Liver (tissue), 9 donors: Measurements from ENCODE around the gene ARL4D. TPM values are rescaled to one million over a fixed set of nuclear protein-coding genes. Genes with fewer than 3 reads are reported as not detected.

Experiments used
- DNase-seq: peaks from one replicate; pipeline ENCODE4 v3.0.0-alpha.2; 2017; ENCODE audit warnings: low spot score
- H3K27ac ChIP-seq, 2 donors: one replicate each; pipeline ENCODE4 v1.7.0; 2013; ENCODE audit warnings: inconsistent platforms in 2 of 2, low read length in 2 of 2, control low read depth in 1 of 2, low read depth in 1 of 2, mild to moderate bottlenecking in 1 of 2
- H3K27me3 ChIP-seq, 4 donors: one replicate each; pipeline versions ENCODE4 v1.6.1 to v1.7.0; 2013; ENCODE audit warnings: low read length in 3 of 4, inconsistent platforms in 1 of 4, mild to moderate bottlenecking in 1 of 4, moderate library complexity in 1 of 4; ENCODE audit not compliant: control insufficient read depth in 4 of 4, insufficient read depth in 4 of 4
- H3K36me3 ChIP-seq, 4 donors: one replicate each; pipeline versions ENCODE4 v1.6.1 to v1.7.0; 2013; ENCODE audit warnings: low read length in 3 of 4, mild to moderate bottlenecking in 3 of 4, low read depth in 1 of 4, moderate library complexity in 1 of 4; ENCODE audit not compliant: control insufficient read depth in 4 of 4, insufficient read depth in 3 of 4
- H3K4me1 ChIP-seq, 4 donors: one replicate each; pipeline versions ENCODE4 v1.6.1 to v1.7.0; 2013; ENCODE audit warnings: low read length in 3 of 4, mild to moderate bottlenecking in 3 of 4, moderate library complexity in 1 of 4; ENCODE audit not compliant: control insufficient read depth in 4 of 4, insufficient read depth in 4 of 4
- H3K4me3 ChIP-seq, 3 donors: one replicate each; pipeline versions ENCODE4 v1.6.1 to v1.7.0; 2013; ENCODE audit warnings: low read length in 3 of 3, control low read depth in 1 of 3, low read depth in 1 of 3, mild to moderate bottlenecking in 1 of 3
- H3K9ac ChIP-seq, 2 donors: one replicate each; pipeline ENCODE4 v1.7.0; 2013; ENCODE audit warnings: low read length in 2 of 2, mild to moderate bottlenecking in 2 of 2, moderate library complexity in 2 of 2, control low read depth in 1 of 2, low read depth in 1 of 2
- H3K9me3 ChIP-seq, 4 donors: one replicate each; pipeline versions ENCODE4 v1.6.1 to v1.7.0; 2013; ENCODE audit warnings: low read length in 3 of 4; ENCODE audit not compliant: control insufficient read depth in 4 of 4
- FOXA1 ChIP-seq: IDR thresholded peaks from 2 replicates; pipeline ENCODE4 v1.6.1; 2016; ENCODE audit warnings: antibody characterized with exemption
- HNF4G ChIP-seq: IDR thresholded peaks from 2 replicates; pipeline ENCODE4 v1.6.1; 2016; ENCODE audit warnings: antibody characterized with exemption
- RAD21 ChIP-seq, 2 donors: IDR thresholded peaks; 2 replicates each; pipeline ENCODE4 v1.6.1; 2016; ENCODE audit warnings: antibody characterized with exemption in 2 of 2, mild to moderate bottlenecking in 2 of 2
- WGBS: extraction: QIAGEN DNeasy Blood & Tissue Kit; methylation state at CpG from one replicate; pipeline ENCODE4 v1.1.7; 2013; 5-methylcytosine and 5-hydroxymethylcytosine counted together
- polyA plus RNA-seq, 2 donors: library from polyadenylated mRNA; stranded (reverse) in 1 of 2; unstranded in 1 of 2; fragments of 200-250 nt in 1 of 2; fragments of >200 nt in 1 of 2; fragmentation: Nextera tagmentation in 1 of 2; extraction: Ambion mirVana in 1 of 2; gene quantifications; one replicate each; pipeline versions ENCODE4 v1.2.1 to v1.2.3, GENCODE V29; 2013 to 2015
- total RNA-seq, 2 donors: library from RNA; depleted of rRNA; stranded (reverse); fragments of >200 nt; gene quantifications; one replicate each; pipeline ENCODE4 v1.2.3, GENCODE V29; 2014
- TF ChIP-seq, protein P1 (sequence below): IDR thresholded peaks from 2 replicates; pipeline ENCODE4 v1.6.1; 2016; ENCODE audit warnings: antibody characterized with exemption, mild to moderate bottlenecking
- TF ChIP-seq, protein P2 (sequence below): IDR thresholded peaks from 2 replicates; pipeline ENCODE4 v1.6.1; 2016; ENCODE audit warnings: antibody characterized with exemption
- TF ChIP-seq, protein P3 (sequence below): IDR thresholded peaks from 2 replicates; pipeline ENCODE4 v1.6.1; 2016; ENCODE audit warnings: antibody characterized with exemption
- TF ChIP-seq, protein P4 (sequence below): IDR thresholded peaks from 2 replicates; pipeline ENCODE4 v1.6.1; 2016; ENCODE audit warnings: antibody characterized with exemption
- donor health status: healthy.
- donor health status: healthy.
- donor health status: healthy.
- donor health status: healthy.
- donor health status: healthy.

The ARL4D gene
- total and polyA plus RNA-seq, 4 donors: 13.6 to 39.2 (median 17.6) TPM

DNA sequence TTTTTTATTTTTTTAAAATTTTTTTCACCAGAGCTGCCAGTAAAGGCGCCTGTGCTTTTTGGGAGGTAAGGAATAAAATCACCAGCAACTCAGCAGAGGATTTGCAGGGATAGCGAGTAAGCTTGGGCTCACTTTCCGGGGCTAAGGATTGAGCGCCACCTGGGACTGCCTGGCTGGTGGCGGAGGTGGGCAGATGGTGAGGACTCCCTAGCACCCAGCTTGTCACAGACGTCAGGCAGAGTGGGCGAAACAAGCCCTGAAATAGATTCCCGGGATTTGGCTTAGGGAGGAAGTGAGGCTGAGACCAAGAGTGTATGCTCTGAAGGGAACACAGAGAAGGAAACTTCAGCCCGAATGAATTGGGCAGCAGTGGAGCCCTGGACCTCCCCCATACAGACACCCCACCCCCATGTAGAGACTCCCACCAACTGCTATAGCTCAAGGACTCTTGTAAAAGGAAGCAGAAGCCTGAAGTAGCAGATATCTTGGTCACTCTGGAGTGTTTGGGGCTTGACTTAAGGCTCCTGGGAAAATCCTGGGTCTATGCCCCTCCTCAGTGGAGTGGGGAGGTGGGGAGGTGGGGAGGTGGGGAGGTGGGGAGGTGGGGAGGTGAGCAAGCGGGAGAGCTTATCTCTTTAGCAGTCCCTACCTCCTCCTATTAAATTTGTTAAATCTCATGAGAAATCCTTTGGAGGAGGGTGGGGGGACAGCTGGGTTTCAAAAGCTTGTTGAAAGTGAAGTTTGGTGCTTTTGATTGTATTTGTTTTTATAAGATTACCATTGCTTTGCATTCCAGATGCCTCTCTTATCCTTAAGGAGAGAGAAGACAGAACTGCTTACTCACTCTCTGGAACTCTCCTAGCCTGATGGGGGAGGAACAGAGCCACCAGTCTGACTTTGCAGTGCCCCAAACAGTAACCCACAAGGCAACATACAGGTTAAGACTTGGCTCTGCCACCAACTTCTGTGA lies 8.2 kb downstream of the ARL4D start (continued):
- TF ChIP-seq, protein P1, sequence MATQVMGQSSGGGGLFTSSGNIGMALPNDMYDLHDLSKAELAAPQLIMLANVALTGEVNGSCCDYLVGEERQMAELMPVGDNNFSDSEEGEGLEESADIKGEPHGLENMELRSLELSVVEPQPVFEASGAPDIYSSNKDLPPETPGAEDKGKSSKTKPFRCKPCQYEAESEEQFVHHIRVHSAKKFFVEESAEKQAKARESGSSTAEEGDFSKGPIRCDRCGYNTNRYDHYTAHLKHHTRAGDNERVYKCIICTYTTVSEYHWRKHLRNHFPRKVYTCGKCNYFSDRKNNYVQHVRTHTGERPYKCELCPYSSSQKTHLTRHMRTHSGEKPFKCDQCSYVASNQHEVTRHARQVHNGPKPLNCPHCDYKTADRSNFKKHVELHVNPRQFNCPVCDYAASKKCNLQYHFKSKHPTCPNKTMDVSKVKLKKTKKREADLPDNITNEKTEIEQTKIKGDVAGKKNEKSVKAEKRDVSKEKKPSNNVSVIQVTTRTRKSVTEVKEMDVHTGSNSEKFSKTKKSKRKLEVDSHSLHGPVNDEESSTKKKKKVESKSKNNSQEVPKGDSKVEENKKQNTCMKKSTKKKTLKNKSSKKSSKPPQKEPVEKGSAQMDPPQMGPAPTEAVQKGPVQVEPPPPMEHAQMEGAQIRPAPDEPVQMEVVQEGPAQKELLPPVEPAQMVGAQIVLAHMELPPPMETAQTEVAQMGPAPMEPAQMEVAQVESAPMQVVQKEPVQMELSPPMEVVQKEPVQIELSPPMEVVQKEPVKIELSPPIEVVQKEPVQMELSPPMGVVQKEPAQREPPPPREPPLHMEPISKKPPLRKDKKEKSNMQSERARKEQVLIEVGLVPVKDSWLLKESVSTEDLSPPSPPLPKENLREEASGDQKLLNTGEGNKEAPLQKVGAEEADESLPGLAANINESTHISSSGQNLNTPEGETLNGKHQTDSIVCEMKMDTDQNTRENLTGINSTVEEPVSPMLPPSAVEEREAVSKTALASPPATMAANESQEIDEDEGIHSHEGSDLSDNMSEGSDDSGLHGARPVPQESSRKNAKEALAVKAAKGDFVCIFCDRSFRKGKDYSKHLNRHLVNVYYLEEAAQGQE: no peak
- TF ChIP-seq, protein P2, sequence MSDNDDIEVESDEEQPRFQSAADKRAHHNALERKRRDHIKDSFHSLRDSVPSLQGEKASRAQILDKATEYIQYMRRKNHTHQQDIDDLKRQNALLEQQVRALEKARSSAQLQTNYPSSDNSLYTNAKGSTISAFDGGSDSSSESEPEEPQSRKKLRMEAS: no peak
- TF ChIP-seq RAD21 (IDR thresholded peaks at IDR 0.05) (no peak), FOXA1 (no peak)

DNA sequence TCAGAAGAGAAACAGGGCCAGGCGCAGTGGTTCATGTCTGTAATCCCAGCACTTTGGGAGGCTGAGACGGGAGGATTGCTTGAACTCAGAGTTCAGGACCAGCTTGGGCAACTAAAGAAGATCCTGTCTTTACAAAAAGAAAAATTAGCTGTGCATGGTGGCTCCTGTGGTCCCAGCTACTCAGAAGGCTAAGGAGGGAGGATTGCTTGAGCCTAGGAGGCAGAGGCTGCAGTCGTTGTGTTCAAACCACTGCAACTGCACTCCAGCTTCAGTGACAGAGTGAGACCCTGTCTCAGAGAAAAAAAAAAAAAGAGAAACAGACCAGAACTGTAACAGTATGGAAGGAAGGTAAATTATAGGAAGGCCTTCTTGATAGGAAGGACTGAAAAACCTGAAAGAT lies 10.3 kb downstream of the ARL4D start:
- no peak for DNase-seq
- no peaks in the 10 kb centered on the region for H3K36me3 ChIP-seq
- 87% methylated on average over 3 of the region's 3 CpGs for WGBS
- peak overlapping the region in 1 of 2 donors; percentile 69 for H3K27ac ChIP-seq
- no peak overlapping the region for H3K9ac ChIP-seq
- H3K4me1 ChIP-seq: peaks cover 3 to 28% (median 25%) of the 10 kb centered on the region in 4 donors
- no peaks in the 10 kb centered on the region for H3K9me3 ChIP-seq
- H3K4me3 ChIP-seq: no peak overlapping the region
- TF ChIP-seq, protein P3, sequence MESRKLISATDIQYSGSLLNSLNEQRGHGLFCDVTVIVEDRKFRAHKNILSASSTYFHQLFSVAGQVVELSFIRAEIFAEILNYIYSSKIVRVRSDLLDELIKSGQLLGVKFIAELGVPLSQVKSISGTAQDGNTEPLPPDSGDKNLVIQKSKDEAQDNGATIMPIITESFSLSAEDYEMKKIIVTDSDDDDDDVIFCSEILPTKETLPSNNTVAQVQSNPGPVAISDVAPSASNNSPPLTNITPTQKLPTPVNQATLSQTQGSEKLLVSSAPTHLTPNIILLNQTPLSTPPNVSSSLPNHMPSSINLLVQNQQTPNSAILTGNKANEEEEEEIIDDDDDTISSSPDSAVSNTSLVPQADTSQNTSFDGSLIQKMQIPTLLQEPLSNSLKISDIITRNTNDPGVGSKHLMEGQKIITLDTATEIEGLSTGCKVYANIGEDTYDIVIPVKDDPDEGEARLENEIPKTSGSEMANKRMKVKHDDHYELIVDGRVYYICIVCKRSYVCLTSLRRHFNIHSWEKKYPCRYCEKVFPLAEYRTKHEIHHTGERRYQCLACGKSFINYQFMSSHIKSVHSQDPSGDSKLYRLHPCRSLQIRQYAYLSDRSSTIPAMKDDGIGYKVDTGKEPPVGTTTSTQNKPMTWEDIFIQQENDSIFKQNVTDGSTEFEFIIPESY: no peak
- TF ChIP-seq, protein P4, sequence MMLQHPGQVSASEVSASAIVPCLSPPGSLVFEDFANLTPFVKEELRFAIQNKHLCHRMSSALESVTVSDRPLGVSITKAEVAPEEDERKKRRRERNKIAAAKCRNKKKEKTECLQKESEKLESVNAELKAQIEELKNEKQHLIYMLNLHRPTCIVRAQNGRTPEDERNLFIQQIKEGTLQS: no peak
- TF ChIP-seq HNF4G (no peak), RAD21 (IDR thresholded peaks at IDR 0.05) (no peak)
- TF ChIP-seq, protein P1: no peak
- H3K27me3 ChIP-seq: no peaks in the 10 kb centered on the region
